Liver (tissue), 4 donors: ENCODE results near the gene SERPINA9. TPM values are rescaled to one million over a fixed set of nuclear protein-coding genes. Genes with fewer than 3 reads are reported as not detected.

Source experiments
- polyA plus RNA-seq, 2 donors: library from polyadenylated mRNA; stranded (reverse) in 1 of 2; unstranded in 1 of 2; fragments of 200-250 nt in 1 of 2; fragments of >200 nt in 1 of 2; fragmentation: Nextera tagmentation in 1 of 2; extraction: Ambion mirVana in 1 of 2; gene quantifications; one replicate each; pipeline versions ENCODE4 v1.2.1 to v1.2.3, GENCODE V29; 2013 to 2015
- total RNA-seq, 2 donors: library from RNA; depleted of rRNA; stranded (reverse); fragments of >200 nt; gene quantifications; one replicate each; pipeline ENCODE4 v1.2.3, GENCODE V29; 2014
- donor health status: healthy.
- donor health status: healthy.
- donor health status: healthy.

Gene SERPINA9
- total and polyA plus RNA-seq, 4 donors, result not detected

Other genes with a start within 250 kb of the SERPINA9 start
- gene SERPINA10, start 182.9 kb downstream of the SERPINA9 start, total RNA-seq, result 100 to 1,000 TPM; 105 to 256 TPM
- gene SERPINA10, start 182.9 kb downstream of the SERPINA9 start, polyA plus RNA-seq, result 100 to 1,000 TPM; 131 to 363 TPM
- 100 to 1,000 TPM; 188 to 330 TPM for gene SERPINA6, start 152.9 kb downstream of the SERPINA9 start, total RNA-seq
- gene SERPINA6, start 152.9 kb downstream of the SERPINA9 start, polyA plus RNA-seq, result 100 to 1,000 TPM; 327 to 357 TPM
- not detected for gene SERPINA2, start 109.5 kb downstream of the SERPINA9 start, total RNA-seq
- not detected for gene SERPINA2, start 109.5 kb downstream of the SERPINA9 start, polyA plus RNA-seq
- gene SERPINA1, start 87.6 kb downstream of the SERPINA9 start, total RNA-seq, result over 10,000 TPM; 10,220 to 22,719 TPM
- over 10,000 TPM; 28,447 to 47,972 TPM for gene SERPINA1, start 87.6 kb downstream of the SERPINA9 start, polyA plus RNA-seq
- gene SERPINA11, start 23.4 kb downstream of the SERPINA9 start, total RNA-seq, result 10 to 100 TPM; 32.6 to 89.4 TPM
- gene SERPINA11, start 23.4 kb downstream of the SERPINA9 start, polyA plus RNA-seq, result 100 to 1,000 TPM; 145 to 283 TPM
- not detected for gene SERPINA12, start 33.3 kb upstream of the SERPINA9 start, total RNA-seq
- under 1 TPM in 1 of 2 donors, not detected in 1; 0.28 TPM for gene SERPINA12, start 33.3 kb upstream of the SERPINA9 start, polyA plus RNA-seq
- gene SERPINA4, start 85.2 kb upstream of the SERPINA9 start, total RNA-seq, result 100 to 1,000 TPM in 1 of 2 donors, 10 to 100 TPM in 1; 50.5 to 150 TPM
- 10 to 100 TPM; 67.6 to 80.3 TPM for gene SERPINA4, start 85.2 kb upstream of the SERPINA9 start, polyA plus RNA-seq
- gene SERPINA5, start 105.2 kb upstream of the SERPINA9 start, total RNA-seq, result 100 to 1,000 TPM in 1 of 2 donors, 10 to 100 TPM in 1; 45.7 to 250 TPM
- gene SERPINA5, start 105.2 kb upstream of the SERPINA9 start, polyA plus RNA-seq, result 100 to 1,000 TPM in 1 of 2 donors, 10 to 100 TPM in 1; 37.0 to 122 TPM
- over 10,000 TPM in 1 of 2 donors, 1,000 to 10,000 TPM in 1; 2,087 to 17,984 TPM for gene SERPINA3, start 136.2 kb upstream of the SERPINA9 start, total RNA-seq
- gene SERPINA3, start 136.2 kb upstream of the SERPINA9 start, polyA plus RNA-seq, result over 10,000 TPM; 11,518 to 14,500 TPM